Testis (tissue), 3 donors: ENCODE results near the gene IGFBP5. TPM values are rescaled to one million over a fixed set of nuclear protein-coding genes. Genes with fewer than 3 reads are reported as not detected.

Experiments
- DNase-seq: peaks from one replicate; pipeline ENCODE4 v3.0.0-alpha.2; 2019
- H3K27ac ChIP-seq, 2 donors: fragments of 200-600 bp; sonication (generic); one replicate each; pipeline ENCODE4 v1.5.1; 2019
- H3K27me3 ChIP-seq: fragments of 200-600 bp; sonication (generic); one replicate; pipeline ENCODE4 v1.5.1; 2019
- H3K36me3 ChIP-seq: fragments of 200-600 bp; sonication (generic); one replicate; pipeline ENCODE4 v1.5.1; 2017; ENCODE audit warnings: low read depth; ENCODE audit errors: missing control alignments
- H3K4me1 ChIP-seq: fragments of 200-600 bp; sonication (generic); one replicate; pipeline ENCODE4 v1.5.1; 2019
- H3K4me3 ChIP-seq, 2 donors: fragments of 200-600 bp; sonication (generic); one replicate each; pipeline ENCODE4 v1.5.1; 2017 to 2019
- H3K9me3 ChIP-seq: fragments of 200-600 bp; sonication (generic); one replicate; pipeline ENCODE4 v1.5.1; 2017
- CTCF ChIP-seq, 3 experiments: fragments of 450-650 bp in 2 of 3; fragments of 200-600 bp in 1 of 3; sonication (generic) in 1 of 3; IDR thresholded peaks; one replicate each; pipeline ENCODE4 v1.5.1; 2016 to 2019; ENCODE audit warnings: antibody characterized with exemption in 3 of 3, mild to moderate bottlenecking in 2 of 3, moderate library complexity in 1 of 3
- POLR2A ChIP-seq: fragments of 450-650 bp; IDR thresholded peaks from one replicate; pipeline ENCODE4 v1.6.1; 2017; ENCODE audit warnings: antibody characterized with exemption, mild to moderate bottlenecking, moderate library complexity
- WGBS, 2 donors: methylation state at CpG; one replicate each; pipeline ENCODE4 v1.1.5; 2018; 5-methylcytosine and 5-hydroxymethylcytosine counted together
- intact Hi-C: fragments of 100-400 bp; cut with DNase I; formaldehyde crosslinking; loops from one replicate; pipeline ENCODE4 v1.15.1; 2023; ENCODE audit warnings: low total_unique reads
- polyA plus RNA-seq: library from polyadenylated mRNA; stranded (reverse); fragments of 350-450 nt; fragmentation: Illumina TruSeq; extraction: RNeasy Lipid Tissue Mini Kit (QIAGEN cat#74804); gene quantifications from one replicate; pipeline ENCODE4 v1.2.3, GENCODE V29; 2014; ENCODE audit warnings: low read depth, low replicate concordance; ENCODE audit not compliant: insufficient read depth
- total RNA-seq, 2 donors: library from RNA; depleted of rRNA; stranded (reverse); fragments of >200 nt; gene quantifications; one replicate each; pipeline ENCODE4 v1.2.3, GENCODE V29; 2016

IGFBP5 gene
- total and polyA plus RNA-seq, 3 donors from 2014 or later = 169 to 308 (median 228) TPM

- no peak for DNase-seq
- peak overlapping the region in 1 of 2 donors; percentile 4 for H3K27ac ChIP-seq
- intact Hi-C loops = no loop called here
- peaks cover 24% of the 10 kb centered on the region for H3K4me1 ChIP-seq
- TF ChIP-seq POLR2A (no peak), CTCF (IDR thresholded peaks at IDR 0.05) (no peak)
- H3K9me3 ChIP-seq = no peaks in the 10 kb centered on the region
- no peak overlapping the region for H3K4me3 ChIP-seq
- 96 to 100% methylated on average over 3 of the region's 3 CpGs for WGBS, 2 donors
- H3K27me3 ChIP-seq = no peaks in the 10 kb centered on the region
- H3K36me3 ChIP-seq = no peaks in the 10 kb centered on the region
Measured at GRCh38 chr2:216646116-216646515, 49.2 kb downstream of the IGFBP5 start.

GRCh38 chr2:216645636-216645950, 49.8 kb downstream of the IGFBP5 start:
- DNase-seq = no peak
- no peak for TF ChIP-seq POLR2A
- no peak for TF ChIP-seq CTCF (IDR thresholded peaks at IDR 0.05)
- intact Hi-C loops = no loop called here
- Histone ChIP-seq H3K4me3 (no peak overlapping the region), H3K9me3 (no peaks in the 10 kb centered on the region), H3K36me3 (no peaks in the 10 kb centered on the region), H3K27ac (peak overlapping the region in 1 of 2 donors; percentile 71), H3K27me3 (no peaks in the 10 kb centered on the region), H3K4me1 (peaks cover 23% of the 10 kb centered on the region)
- 76 to 89% methylated on average over 3 of the region's 3 CpGs for WGBS, 2 donors

- peak overlapping the region in 1 of 2 donors; percentile 71 for H3K27ac ChIP-seq
Measured at GRCh38 chr2:216644842-216645635, 50.3 kb downstream of the IGFBP5 start.

GRCh38 chr2:216643986-216644659, 51.2 kb downstream of the IGFBP5 start:
- DNase-seq = no peak
- peaks cover 9% of the 10 kb centered on the region for H3K4me1 ChIP-seq
- no peak for TF ChIP-seq CTCF (IDR thresholded peaks at IDR 0.05)
- TF ChIP-seq POLR2A = no peak
- intact Hi-C loops = no loop called here
- peak overlapping the region in 1 of 2 donors; percentile 71 for H3K27ac ChIP-seq
- WGBS, 2 donors = 39 to 56% methylated on average over 5 of the region's 5 CpGs
- H3K27me3 ChIP-seq = no peaks in the 10 kb centered on the region
- no peaks in the 10 kb centered on the region for H3K9me3 ChIP-seq
- no peaks in the 10 kb centered on the region for H3K36me3 ChIP-seq
- H3K4me3 ChIP-seq = no peak overlapping the region

More at GRCh38 chr2:216644842-216645635, 50.3 kb downstream of the IGFBP5 start:
- WGBS, 2 donors = 35 to 63% methylated on average over 4 of the region's 4 CpGs
- DNase-seq = no peak
- no peaks in the 10 kb centered on the region for H3K27me3 ChIP-seq
- peaks cover 18% of the 10 kb centered on the region for H3K4me1 ChIP-seq
- H3K4me3 ChIP-seq = no peak overlapping the region
- no peaks in the 10 kb centered on the region for H3K36me3 ChIP-seq
- TF ChIP-seq CTCF (IDR thresholded peaks at IDR 0.05) = no peak
- intact Hi-C loops = no loop called here
- no peaks in the 10 kb centered on the region for H3K9me3 ChIP-seq
